Measurements from ENCODE around the gene ACSM6.

- no peak for TF ChIP-seq CTCF (conservative IDR thresholded peaks at IDR 0.05; ENCODE audit: low read length)
- TF ChIP-seq EZH2phosphoT487 (IDR thresholded peaks at IDR 0.05; ENCODE audit: borderline replicate concordance, low read depth, low read length), result no peak
Measured at GRCh38 chr10:95254629-95255028, 60.6 kb downstream of the ACSM6 start.

Data from OCI-LY7 (cell line).